Spinal cord (tissue), 10 donors: ENCODE data around the gene SLC39A10. TPM values are rescaled to one million over a fixed set of nuclear protein-coding genes. Genes with fewer than 3 reads are reported as not detected.
"Not testable (repeated sequence)": the region's sequence is repeated elsewhere in the genome, so short reads cannot be mapped to it uniquely, and the experiment has no call there.

Source experiments
- DNase-seq, 6 donors: peaks; one replicate each; pipeline versions ENCODE4 v3.0.0 to v3.0.0-alpha.2; 2013 to 2015; ENCODE audit warnings: low spot score in 6 of 6, low read depth in 4 of 6
- H3K27ac ChIP-seq: one replicate; pipeline ENCODE4 v1.5.1; 2013; ENCODE audit warnings: low read depth, low read length, control low read depth
- H3K27me3 ChIP-seq: one replicate; pipeline ENCODE4 v1.6.1; 2013; ENCODE audit warnings: low read length; ENCODE audit not compliant: control insufficient read depth, insufficient read depth
- H3K36me3 ChIP-seq: one replicate; pipeline ENCODE4 v1.6.1; 2013; ENCODE audit warnings: low read length; ENCODE audit not compliant: control insufficient read depth, insufficient read depth
- H3K4me1 ChIP-seq: one replicate; pipeline ENCODE4 v1.6.1; 2013; ENCODE audit warnings: low read length; ENCODE audit not compliant: control insufficient read depth, insufficient read depth
- H3K4me3 ChIP-seq: one replicate; pipeline ENCODE4 v1.5.1; 2013; ENCODE audit warnings: low read depth, low read length, control low read depth
- H3K9me3 ChIP-seq: one replicate; pipeline ENCODE4 v1.6.1; 2013; ENCODE audit warnings: low read length; ENCODE audit not compliant: control insufficient read depth, insufficient read depth
- WGBS: methylation state at CpG from one replicate; pipeline ENCODE4 v1.1.5; 2013; ENCODE audit warnings: missing lambda C conversion rate; ENCODE audit not compliant: insufficient coverage; 5-methylcytosine and 5-hydroxymethylcytosine counted together
- polyA plus RNA-seq, 2 donors: library from polyadenylated mRNA; unstranded; fragments of 120-200 nt; gene quantifications; one replicate each; pipeline ENCODE4 v1.2.1, GENCODE V29; 2013; ENCODE audit not compliant: insufficient read length in 2 of 2
- total RNA-seq, 2 donors: library from RNA; depleted of rRNA in 1 of 2; stranded (reverse); fragments of 120-200 nt in 1 of 2; fragments of >200 nt in 1 of 2; gene quantifications; one replicate each; pipeline versions ENCODE4 v1.2.3 to v1.2.4, GENCODE V29; 2013 to 2014
- donor health status: healthy.

Gene SLC39A10
- total and polyA plus RNA-seq, 4 donors = 67.2 to 113 (median 90.3) TPM

DNA sequence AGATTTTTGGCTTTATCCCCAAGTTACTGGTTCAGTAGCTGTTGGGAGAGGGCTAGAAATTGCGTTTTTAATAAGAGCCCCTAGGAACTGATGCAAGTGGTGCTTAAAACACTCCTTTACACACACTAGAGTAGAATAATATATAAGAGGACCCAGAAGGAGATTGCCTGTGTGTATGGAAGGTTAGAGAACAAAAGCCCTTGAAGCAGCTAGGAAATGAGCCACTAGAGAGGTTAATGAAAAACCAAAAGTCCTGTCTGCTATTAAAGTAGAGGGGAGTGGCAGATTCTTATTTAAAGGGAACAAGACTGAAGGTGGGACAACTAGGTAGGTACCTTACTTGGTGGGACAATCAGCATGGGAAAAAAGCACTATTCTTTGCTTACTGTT lies 14.4 kb upstream of the SLC39A10 start:
- Histone ChIP-seq H3K4me1 (no peaks in the 10 kb centered on the region), H3K27ac (no peak overlapping the region)
- no CpG with 5 or more reads among the region's 1 CpG for WGBS

DNA sequence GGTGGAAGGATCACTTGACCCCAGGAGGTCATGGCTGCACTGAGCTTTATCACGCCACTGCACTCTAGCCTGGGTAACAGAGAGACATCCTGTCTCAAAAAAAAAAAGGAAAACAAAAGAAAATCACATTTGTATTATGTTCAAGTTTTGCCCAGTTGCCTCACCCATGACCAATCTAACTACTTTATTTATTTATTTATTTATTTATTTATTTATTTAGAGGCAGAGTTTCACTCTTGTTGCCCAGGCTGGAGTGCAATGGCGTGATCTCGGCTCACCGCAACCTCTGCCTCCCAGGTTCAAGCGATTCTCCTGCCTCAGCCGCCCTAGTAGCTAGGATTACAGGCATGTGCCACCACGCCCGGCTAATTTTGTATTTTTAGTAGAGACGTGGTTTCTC lies 12.3 kb upstream of the SLC39A10 start:
- WGBS = 95% methylated on average over 5 of the region's 9 CpGs
- not testable (repeated sequence) for H3K4me1 ChIP-seq, H3K27ac ChIP-seq, H3K36me3 ChIP-seq, H3K27me3 ChIP-seq, DNase-seq, H3K9me3 ChIP-seq, H3K4me3 ChIP-seq

More for the DNA sequence above, 14.4 kb upstream of the SLC39A10 start:
- no peaks in the 10 kb centered on the region for H3K27me3 ChIP-seq
- H3K9me3 ChIP-seq = no peaks in the 10 kb centered on the region
- H3K4me3 ChIP-seq = no peak overlapping the region
- H3K36me3 ChIP-seq = no peaks in the 10 kb centered on the region
- DNase-seq = no peak

DNA sequence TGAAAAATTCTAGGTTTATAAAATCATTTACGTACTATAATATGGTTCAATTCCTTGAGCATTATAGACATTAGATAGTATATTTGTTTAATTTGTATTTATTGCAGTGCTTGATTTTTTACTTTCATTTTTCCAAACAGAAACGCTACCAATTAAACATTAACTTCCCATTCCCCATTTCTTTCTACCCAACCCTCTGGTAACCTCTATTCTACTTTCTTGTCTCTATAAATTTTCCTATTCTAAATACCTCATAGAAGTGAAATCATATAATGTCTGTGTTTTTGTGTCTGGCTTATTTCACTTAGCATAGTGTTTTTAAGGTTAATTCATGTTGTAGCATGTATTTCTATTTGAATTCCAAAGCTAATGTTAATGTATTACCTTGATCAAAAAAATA lies 11.6 kb upstream of the SLC39A10 start:
- WGBS = no CpG with 5 or more reads among the region's 2 CpGs
- Histone ChIP-seq H3K27me3 (no peaks in the 10 kb centered on the region), H3K4me3 (no peak overlapping the region), H3K36me3 (no peaks in the 10 kb centered on the region), H3K4me1 (no peaks in the 10 kb centered on the region), H3K9me3 (no peaks in the 10 kb centered on the region), H3K27ac (no peak overlapping the region)
- no peak for DNase-seq

DNA sequence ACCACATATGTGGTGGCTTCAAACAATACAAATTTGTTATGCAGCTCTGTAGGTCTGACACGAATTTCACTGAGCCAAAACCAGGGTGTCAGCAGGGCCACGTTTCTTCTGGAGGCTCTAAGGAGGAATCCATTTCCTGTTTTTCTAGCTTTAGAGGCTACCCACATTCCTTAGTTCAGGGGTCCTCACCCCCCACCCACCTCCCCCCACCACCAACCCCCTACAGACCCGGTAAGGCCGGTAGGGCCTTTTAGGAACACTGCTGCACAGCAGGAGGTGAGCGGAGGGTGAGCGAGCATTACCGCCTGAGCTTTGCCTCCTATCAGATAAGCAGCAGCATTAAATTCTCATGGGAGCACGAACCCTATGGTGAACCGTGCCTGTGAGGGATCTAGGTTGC lies 10.6 kb upstream of the SLC39A10 start:
- H3K4me1 ChIP-seq = no peaks in the 10 kb centered on the region
- no peak overlapping the region for H3K27ac ChIP-seq
- H3K4me3 ChIP-seq = no peak overlapping the region
- no peak for DNase-seq
- H3K36me3 ChIP-seq = no peaks in the 10 kb centered on the region
- H3K9me3 ChIP-seq = no peaks in the 10 kb centered on the region
- no peaks in the 10 kb centered on the region for H3K27me3 ChIP-seq
- WGBS = 55% methylated on average over 5 of the region's 9 CpGs

DNA sequence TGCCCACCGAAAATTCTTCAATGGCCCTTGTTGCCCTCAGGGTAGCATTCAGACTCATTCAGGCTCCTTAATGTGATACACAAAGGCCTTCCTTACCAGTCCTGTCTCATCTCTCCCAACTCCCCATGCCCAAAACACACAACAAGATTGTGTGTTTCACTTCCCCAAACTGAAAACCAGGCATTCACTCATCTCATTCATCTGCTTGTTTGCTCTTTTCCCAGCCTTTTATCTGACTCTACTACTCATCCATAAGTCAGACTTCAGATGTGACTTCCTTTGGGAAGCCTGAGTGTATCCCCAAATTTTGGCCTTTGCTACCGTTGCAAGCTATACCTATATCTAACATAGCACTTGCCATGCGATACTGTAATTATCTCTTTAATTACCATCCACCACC lies 9.7 kb upstream of the SLC39A10 start:
- no peaks in the 10 kb centered on the region for H3K4me1 ChIP-seq
- DNase-seq = no peak
- 92% methylated on average over 3 of the region's 3 CpGs for WGBS
- H3K9me3 ChIP-seq = no peaks in the 10 kb centered on the region
- H3K27me3 ChIP-seq = no peaks in the 10 kb centered on the region
- H3K27ac ChIP-seq = no peak overlapping the region
- H3K4me3 ChIP-seq = no peak overlapping the region
- no peaks in the 10 kb centered on the region for H3K36me3 ChIP-seq

DNA sequence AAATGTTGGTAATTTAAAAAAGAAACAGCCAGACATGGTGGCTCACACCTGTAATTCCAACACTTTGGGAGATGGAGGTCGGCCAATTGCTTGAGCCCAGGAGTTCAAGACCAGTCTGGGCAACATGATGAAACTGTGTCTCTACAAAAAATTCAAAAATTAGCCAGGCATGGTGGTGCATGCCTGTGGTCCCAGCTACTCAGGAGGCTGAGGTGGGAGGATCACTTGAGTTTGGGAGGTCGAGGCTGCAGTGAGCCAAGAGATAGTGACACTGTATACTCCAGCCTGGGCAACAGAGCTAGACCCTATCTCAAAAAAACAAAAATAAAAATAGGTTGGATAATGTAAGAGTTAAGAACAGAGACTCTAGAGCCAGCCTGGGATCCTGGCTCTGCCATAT lies 8.7 kb upstream of the SLC39A10 start:
- not testable (repeated sequence) for H3K36me3 ChIP-seq, H3K4me1 ChIP-seq, DNase-seq, H3K9me3 ChIP-seq, H3K27ac ChIP-seq, H3K4me3 ChIP-seq, H3K27me3 ChIP-seq
- WGBS = no CpG with 5 or more reads among the region's 2 CpGs

DNA sequence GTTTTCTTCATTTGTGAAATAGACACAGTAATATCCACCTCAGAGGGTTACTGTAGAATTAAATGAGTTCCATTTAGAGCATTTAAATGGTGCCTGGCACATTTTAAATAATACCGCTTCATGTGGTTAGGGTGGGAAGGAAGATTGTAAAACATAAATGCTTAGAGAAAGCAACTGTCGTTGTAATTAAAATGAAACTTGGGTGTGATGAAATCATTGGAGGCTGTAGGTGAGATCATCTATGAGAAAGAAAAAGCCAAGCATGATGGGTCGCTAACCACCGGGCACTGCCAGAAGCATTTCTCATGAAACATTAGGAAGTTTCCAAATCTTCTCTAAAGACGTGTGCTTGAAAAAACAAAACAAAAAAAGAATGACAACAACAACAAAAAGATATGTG lies 8.2 kb upstream of the SLC39A10 start:
- H3K27me3 ChIP-seq = no peaks in the 10 kb centered on the region
- no peaks in the 10 kb centered on the region for H3K36me3 ChIP-seq
- H3K4me1 ChIP-seq = no peaks in the 10 kb centered on the region
- H3K9me3 ChIP-seq = no peaks in the 10 kb centered on the region
- no peak overlapping the region for H3K27ac ChIP-seq
- DNase-seq = no peak
- WGBS = 85% methylated on average over 2 of the region's 5 CpGs
- H3K4me3 ChIP-seq = no peak overlapping the region

DNA sequence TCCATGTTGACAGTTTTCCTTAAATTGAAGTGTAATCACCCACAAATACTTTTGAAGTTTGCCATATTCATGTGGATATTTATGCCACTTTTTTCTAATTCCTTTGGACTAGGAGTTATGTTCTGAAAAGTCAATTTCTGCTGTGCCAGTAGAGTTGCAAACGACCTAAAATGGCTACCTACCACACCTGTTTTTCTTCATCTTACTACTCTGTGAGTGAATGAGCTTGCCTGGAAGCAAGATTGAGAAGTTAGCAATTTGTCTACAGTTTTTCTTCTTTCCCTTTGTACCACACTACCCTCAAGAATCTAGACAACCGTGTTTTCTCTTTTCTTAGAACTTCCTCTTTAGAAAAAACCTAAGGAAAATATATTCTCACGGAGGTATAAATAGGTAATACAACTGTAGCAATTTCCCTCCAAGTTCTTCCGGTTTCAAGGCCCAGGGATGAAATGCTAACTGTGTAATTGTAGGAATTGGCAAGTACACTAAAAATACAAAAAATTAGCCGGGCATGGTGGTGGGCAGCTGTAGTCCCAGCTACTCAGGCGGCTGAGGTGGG lies 7.3 kb upstream of the SLC39A10 start:
- no CpG with 5 or more reads among the region's 6 CpGs for WGBS
- Histone ChIP-seq H3K4me3 (no peak overlapping the region), H3K27ac (no peak overlapping the region), H3K9me3 (no peaks in the 10 kb centered on the region), H3K36me3 (no peaks in the 10 kb centered on the region), H3K27me3 (no peaks in the 10 kb centered on the region), H3K4me1 (no peaks in the 10 kb centered on the region)
- no peak for DNase-seq

DNA sequence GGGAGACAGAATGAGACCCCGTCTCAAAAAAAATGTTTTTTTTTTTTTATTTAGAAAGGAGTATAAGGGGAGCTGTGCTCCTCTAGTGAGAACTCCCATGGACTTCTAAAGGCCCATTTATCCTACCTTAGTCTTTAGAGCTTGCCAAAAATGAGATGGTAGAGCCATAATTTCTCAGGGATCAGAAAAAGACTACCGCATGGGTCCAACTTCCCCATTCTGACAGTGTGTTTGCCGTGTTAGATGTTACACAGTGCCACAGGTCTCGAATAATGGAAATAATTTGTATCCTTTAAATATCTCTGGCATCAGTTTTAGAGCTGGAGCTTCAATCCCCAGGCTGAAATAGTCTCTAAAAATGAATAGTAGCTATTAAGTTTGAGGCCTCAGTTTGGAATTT lies 6.0 kb upstream of the SLC39A10 start:
- Histone ChIP-seq H3K9me3 (no peaks in the 10 kb centered on the region), H3K36me3 (no peaks in the 10 kb centered on the region), H3K4me3 (no peak overlapping the region), H3K27me3 (no peaks in the 10 kb centered on the region), H3K4me1 (no peaks in the 10 kb centered on the region), H3K27ac (no peak overlapping the region)
- DNase-seq = no peak
- no CpG with 5 or more reads among the region's 4 CpGs for WGBS

DNA sequence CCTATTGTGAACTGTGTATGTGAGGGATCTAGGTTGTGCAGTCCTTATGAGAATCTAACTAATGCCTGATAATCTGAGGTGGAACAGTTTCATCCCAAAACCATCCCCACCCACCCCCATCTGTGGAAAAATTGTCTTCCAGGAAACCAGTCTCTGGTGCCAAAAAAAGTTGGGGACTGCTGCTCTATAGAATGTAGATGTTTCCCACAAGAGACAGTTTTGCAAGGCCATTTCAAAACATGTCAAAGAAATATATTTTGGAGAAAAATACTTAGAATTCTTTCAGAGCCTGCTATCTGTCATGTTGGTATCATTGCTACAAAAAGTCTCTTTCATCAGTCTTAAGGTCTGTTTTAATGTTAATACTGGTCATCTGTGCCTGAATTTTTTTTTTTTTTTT lies 4.1 kb upstream of the SLC39A10 start:
- Histone ChIP-seq H3K4me1 (no peaks in the 10 kb centered on the region), H3K36me3 (no peaks in the 10 kb centered on the region), H3K4me3 (no peak overlapping the region), H3K9me3 (no peaks in the 10 kb centered on the region), H3K27ac (no peak overlapping the region), H3K27me3 (no peaks in the 10 kb centered on the region)
- no peak for DNase-seq
